PC-3 (cell line): ENCODE data around the gene KRT73.

ENCODE experiments used
- EZH2phosphoT487 ChIP-seq: fragments of 300-600 bp; sonication (generic); IDR thresholded peaks from 2 replicates; pipeline ENCODE4 v1.6.1; 2018; ENCODE audit warnings: mild to moderate bottlenecking, antibody characterized with exemption, low read length, borderline replicate concordance
- TF ChIP-seq, protein P1 (sequence below): fragments of 300-600 bp; sonication (generic); conservative IDR thresholded peaks from 2 replicates; pipeline ENCODE4 v1.5.1; 2017; ENCODE audit warnings: antibody characterized with exemption, low read depth, mild to moderate bottlenecking, low read length

DNA sequence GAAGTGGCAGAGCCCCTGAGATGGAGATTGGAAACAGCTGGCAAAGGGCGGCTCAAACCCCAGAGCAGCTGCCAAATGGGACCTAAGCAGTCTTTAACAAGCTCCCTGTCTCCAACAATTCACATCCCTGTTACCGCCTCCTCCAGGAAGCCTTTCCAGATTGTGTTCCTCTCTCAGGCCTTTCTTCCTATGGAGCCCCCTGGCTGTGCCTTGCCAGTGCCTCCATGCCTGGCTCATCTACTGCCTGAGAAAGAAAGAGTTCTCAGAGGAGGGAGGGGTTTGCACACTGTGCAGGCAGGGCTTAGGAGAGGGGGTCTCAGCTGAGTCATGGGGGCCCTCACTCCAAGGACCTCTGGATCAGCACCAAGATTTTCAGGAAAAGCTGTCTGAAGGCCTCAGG is 35.9 kb downstream of the KRT73 start:
- no peak for TF ChIP-seq EZH2phosphoT487
- TF ChIP-seq, protein P1, sequence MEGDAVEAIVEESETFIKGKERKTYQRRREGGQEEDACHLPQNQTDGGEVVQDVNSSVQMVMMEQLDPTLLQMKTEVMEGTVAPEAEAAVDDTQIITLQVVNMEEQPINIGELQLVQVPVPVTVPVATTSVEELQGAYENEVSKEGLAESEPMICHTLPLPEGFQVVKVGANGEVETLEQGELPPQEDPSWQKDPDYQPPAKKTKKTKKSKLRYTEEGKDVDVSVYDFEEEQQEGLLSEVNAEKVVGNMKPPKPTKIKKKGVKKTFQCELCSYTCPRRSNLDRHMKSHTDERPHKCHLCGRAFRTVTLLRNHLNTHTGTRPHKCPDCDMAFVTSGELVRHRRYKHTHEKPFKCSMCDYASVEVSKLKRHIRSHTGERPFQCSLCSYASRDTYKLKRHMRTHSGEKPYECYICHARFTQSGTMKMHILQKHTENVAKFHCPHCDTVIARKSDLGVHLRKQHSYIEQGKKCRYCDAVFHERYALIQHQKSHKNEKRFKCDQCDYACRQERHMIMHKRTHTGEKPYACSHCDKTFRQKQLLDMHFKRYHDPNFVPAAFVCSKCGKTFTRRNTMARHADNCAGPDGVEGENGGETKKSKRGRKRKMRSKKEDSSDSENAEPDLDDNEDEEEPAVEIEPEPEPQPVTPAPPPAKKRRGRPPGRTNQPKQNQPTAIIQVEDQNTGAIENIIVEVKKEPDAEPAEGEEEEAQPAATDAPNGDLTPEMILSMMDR: no peak
